GM12878 (cell line): ENCODE results near the gene THAP6. TPM values are rescaled to one million over a fixed set of nuclear protein-coding genes. Genes with fewer than 3 reads are reported as not detected.

Source experiments
- ATAC-seq: fragments of 200-7000 bp; cut with Tn5 transposase; 3 replicates; pipeline ENCODE4 v1.9.1; 2020; ENCODE audit warnings: mild to moderate bottlenecking, moderate library complexity
- BruUV-seq: library from RNA; stranded (reverse); fragments of 400-500 nt; replicated peaks from 2 replicates; lab custom pipeline; 2021; lab: Mats Ljungman, UMichigan
- CTCF ChIA-PET: fragments of 300-600 bp; sonication (Branson Sonifier 250); formaldehyde crosslinking; extraction: SDS; loops from one replicate; lab custom pipeline; 2021; ENCODE audit warnings: inconsistent platforms; lab: Yijun Ruan, JAX
- POLR2A ChIA-PET: fragments of 350-600 bp; formaldehyde crosslinking; extraction: SDS; loops from one replicate; lab custom pipeline; 2021; ENCODE audit warnings: inconsistent platforms; lab: Charles Lee
- RAD21 ChIA-PET: fragments of 300-600 bp; sonication (Branson Sonifier 250); formaldehyde crosslinking; loops from one replicate; lab custom pipeline; 2023; ENCODE audit warnings: antibody characterized with exemption; ENCODE audit not compliant: unreplicated experiment; lab: Charles Lee
- SMC1A ChIA-PET: fragments of 300-600 bp; sonication (Branson Sonifier 250); formaldehyde crosslinking; loops from one replicate; lab custom pipeline; 2023; ENCODE audit not compliant: unreplicated experiment, uncharacterized antibody; lab: Charles Lee
- DNase-seq: peaks from one replicate; pipeline ENCODE4 v3.0.0-alpha.2; 2011; ENCODE audit warnings: low read depth, low spot score
- FAIRE-seq: peaks from 3 replicates; lab custom pipeline; 2011; peaks lifted over from hg19 to GRCh38; lab: Jason Lieb, UNC
- H2AFZ ChIP-seq: 2 replicates; pipeline ENCODE4 v1.6.0; 2011; ENCODE audit warnings: low read depth, low read length, control low read depth; ENCODE audit not compliant: control insufficient read depth
- H3K27ac ChIP-seq: 2 replicates; pipeline ENCODE4 v1.5.1; 2011; ENCODE audit warnings: control low read depth; ENCODE audit not compliant: control insufficient read depth, insufficient read depth
- H3K27me3 ChIP-seq, 2 experiments: replicated peaks in 1 of 2; 2 replicates each; pipeline versions ENCODE4 v1.6.0 to v1.6.1; 2011; ENCODE audit warnings: low read length in 1 of 2; ENCODE audit not compliant: control insufficient read depth in 2 of 2, insufficient read depth in 2 of 2
- H3K36me3 ChIP-seq, 2 experiments: 2 replicates each; pipeline ENCODE4 v1.5.1; 2011; ENCODE audit warnings: low read length in 1 of 2; ENCODE audit not compliant: control insufficient read depth in 2 of 2, insufficient read depth in 2 of 2
- H3K4me1 ChIP-seq: 2 replicates; pipeline ENCODE4 v1.6.1; 2011; ENCODE audit warnings: mild to moderate bottlenecking, low read length, moderate library complexity, mixed read lengths; ENCODE audit not compliant: control insufficient read depth, insufficient read depth
- H3K4me2 ChIP-seq: 2 replicates; pipeline ENCODE4 v1.6.0; 2011; ENCODE audit warnings: control low read depth; ENCODE audit not compliant: control insufficient read depth, insufficient read depth
- H3K4me3 ChIP-seq: fragments of 200-600 bp; sonication (generic); 2 replicates; pipeline ENCODE4 v1.5.1; 2016
- H3K79me2 ChIP-seq: 2 replicates; pipeline ENCODE4 v1.6.0; 2011; ENCODE audit warnings: low read length; ENCODE audit not compliant: control insufficient read depth, insufficient read depth
- H3K9ac ChIP-seq: 2 replicates; pipeline ENCODE4 v1.8.0; 2011; ENCODE audit warnings: low read length, control low read depth, mixed read lengths; ENCODE audit not compliant: control insufficient read depth, insufficient read depth
- H3K9me3 ChIP-seq: replicated peaks from 3 replicates; pipeline ENCODE4 v1.5.1; 2011; ENCODE audit warnings: mild to moderate bottlenecking, low read length; ENCODE audit not compliant: control insufficient read depth, insufficient read depth
- H4K20me1 ChIP-seq: 2 replicates; pipeline ENCODE4 v1.6.0; 2011; ENCODE audit not compliant: control insufficient read depth, insufficient read depth
- ATF7 ChIP-seq: fragments of 450-650 bp; IDR thresholded peaks from 2 replicates; pipeline ENCODE4 v1.6.1; 2016; ENCODE audit warnings: low read depth, mild to moderate bottlenecking
- ELK1 ChIP-seq: IDR thresholded peaks from 2 replicates; pipeline ENCODE4 v1.6.1; 2012; ENCODE audit warnings: low read depth, low read length, improper control_type of control experiment
- MTA2 ChIP-seq: fragments of 450-650 bp; IDR thresholded peaks from 2 replicates; pipeline ENCODE4 v1.6.1; 2016; ENCODE audit warnings: low read depth, mild to moderate bottlenecking, moderate library complexity
- PAX8 ChIP-seq: fragments of 450-650 bp; IDR thresholded peaks from 2 replicates; pipeline ENCODE4 v1.6.1; 2017; ENCODE audit warnings: mild to moderate bottlenecking, moderate library complexity
- RFX5 ChIP-seq: IDR thresholded peaks from 2 replicates; pipeline ENCODE4 v1.6.1; 2011; ENCODE audit warnings: low read depth, low read length, improper control_type of control experiment
- TAF1 ChIP-seq: IDR thresholded peaks from 2 replicates; pipeline ENCODE4 v1.6.1; 2011; ENCODE audit warnings: mild to moderate bottlenecking, low read depth, low read length, borderline replicate concordance
- TBL1XR1 ChIP-seq: IDR thresholded peaks from 2 replicates; pipeline ENCODE4 v1.6.1; 2012; ENCODE audit warnings: low read depth, low read length, improper control_type of control experiment
- ZNF384 ChIP-seq: IDR thresholded peaks from 2 replicates; pipeline ENCODE4 v1.6.1; 2012; ENCODE audit warnings: low read depth, mild to moderate bottlenecking, low read length, improper control_type of control experiment, borderline replicate concordance
- WGBS: methylation state at CpG from one replicate; pipeline ENCODE4 v1.1.6; 2016; ENCODE audit warnings: low lambda C conversion rate; ENCODE audit not compliant: insufficient replicate concordance, insufficient coverage; ENCODE audit errors: missing lambda C conversion rate; 5-methylcytosine and 5-hydroxymethylcytosine counted together
- in situ Hi-C: fragments of 300-500 bp; cut with MboI; formaldehyde crosslinking; loops from 9 replicates; pipeline ENCODE4 v1.14.3; 2018; ENCODE audit warnings: mixed read lengths
- intact Hi-C: fragments of 100-400 bp; cut with micrococcal nuclease; formaldehyde crosslinking; loops from one replicate; pipeline ENCODE4 v1.14.2; 2022; ENCODE audit not compliant: unreplicated experiment
- polyA plus RNA-seq, 11 experiments: library from polyadenylated mRNA; depleted of rRNA in 4 of 11; unstranded in 6 of 11; stranded (reverse) in 5 of 11; fragments of >200 nt; fragmentation: Nextera tagmentation in 4 of 11; fragmentation: Illumina TruSeq in 1 of 11; extraction: Ambion mirVana in 4 of 11; extraction: Trizol in 1 of 11; gene quantifications; 1 replicate in 1 of 11; 2 replicates in 10 of 11; pipeline versions ENCODE4 v1.2.1 to v1.2.3, GENCODE V29; 2011 to 2016; ENCODE audit warnings: inconsistent platforms in 2 of 11, missing spikeins in 2 of 11, low read depth in 1 of 11
- total RNA-seq, 4 experiments: library from RNA; depleted of rRNA in 3 of 4; stranded (reverse); fragments of >200 nt in 3 of 4; fragmentation: Illumina TruSeq in 1 of 4; extraction: Trizol in 1 of 4; gene quantifications; 2 replicates each; pipeline versions ENCODE4 v1.2.1 to v1.2.3, GENCODE V29; 2013 to 2021

The THAP6 gene
- total and polyA plus RNA-seq, 10 of the 15 experiments (the other 5 are each of a cell fraction or from before 2014, with no cell fraction given): 8.9 to 21.9 (median 12.8) TPM

DNA sequence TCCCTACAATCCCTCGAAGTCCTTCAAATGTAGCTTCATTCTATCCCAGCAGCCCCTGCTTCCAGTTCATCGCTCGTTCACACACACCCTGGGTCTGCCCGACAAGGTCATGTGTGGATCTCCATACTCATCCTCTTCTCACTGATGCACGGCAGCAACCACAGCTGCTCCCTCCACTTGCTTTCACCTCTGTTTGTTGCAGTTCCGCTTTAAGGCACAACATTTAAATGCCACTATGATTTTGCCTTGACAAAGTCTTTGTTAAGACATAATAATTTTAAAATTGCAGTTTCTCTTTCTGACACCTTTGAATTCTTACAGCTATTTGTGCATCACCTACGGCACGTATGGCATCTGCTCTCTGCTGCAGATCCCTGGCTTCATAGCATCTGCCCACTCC, 43.4 kb downstream of the THAP6 start:
- intact Hi-C loops: no loop called here
- no peak for TF ChIP-seq PAX8
- TF ChIP-seq ELK1: no peak
- no peak for TF ChIP-seq ZNF384
- TF ChIP-seq MTA2: no peak
- TF ChIP-seq TAF1: no peak
- TF ChIP-seq TBL1XR1: no peak
- TF ChIP-seq ATF7: no peak
- TF ChIP-seq RFX5: no peak
- Histone ChIP-seq H3K4me1 (peaks cover 3% of the 10 kb centered on the region; the same call in 1 of the 2 replicates), H3K9me3 (no peaks in the 10 kb centered on the region), H3K27me3 (no peaks in the 10 kb centered on the region; a peak in 1 of 4 replicates), H3K27ac (no peak overlapping the region), H3K79me2 (no peaks in the 10 kb centered on the region), H3K9ac (no peak overlapping the region), H3K36me3 (no peaks in the 10 kb centered on the region), H4K20me1 (no peaks in the 10 kb centered on the region; the same call in 1 of the 2 replicates), H2AFZ (no peak overlapping the region), H3K4me3 (no peak overlapping the region), H3K4me2 (no peak overlapping the region; the same call in 1 of the 2 replicates)
- ChIA-PET CTCF (interaction anchor here (1.0 to 1.4 kb wide), 2 partner anchors 49 to 290 kb away, joined by 4 to 5 read pairs; no protein-coding TSS in a partner anchor), SMC1A (interaction anchor here (0.5 kb wide), 1 partner anchor 462 kb away, joined by 4 read pairs; no protein-coding TSS in a partner anchor), POLR2A (no interaction called here), RAD21 (interaction anchor here (1.6 kb wide), 1 partner anchor 14 kb away, joined by 3 read pairs; no protein-coding TSS in a partner anchor)
- 35% methylated on average over 8 of the region's 8 CpGs for WGBS
- FAIRE-seq (no peak), ATAC-seq (no peak), DNase-seq (no peak)
- in situ Hi-C loops: no loop called here
- BruUV-seq: no TSS peak
